Osteocyte (in vitro differentiated cells): ENCODE results near the gene DAP. TPM values are rescaled to one million over a fixed set of nuclear protein-coding genes. Genes with fewer than 3 reads are reported as not detected.

Experiments
- DNase-seq: peaks from one replicate; pipeline ENCODE4 v3.0.0; 2021; ENCODE audit warnings: mixed read lengths; ENCODE audit not compliant: unreplicated experiment; ENCODE audit errors: extremely low spot score
- H3K27ac Mint-ChIP-seq: one replicate; pipeline ENCODE4 v1.8.0; 2021; ENCODE audit warnings: mild to moderate bottlenecking, mixed read lengths; ENCODE audit not compliant: unreplicated experiment
- H3K27me3 Mint-ChIP-seq: one replicate; pipeline ENCODE4 v1.8.0; 2021; ENCODE audit warnings: mixed read lengths; ENCODE audit not compliant: unreplicated experiment
- H3K36me3 Mint-ChIP-seq: one replicate; pipeline ENCODE4 v1.8.0; 2021; ENCODE audit warnings: mixed read lengths; ENCODE audit not compliant: unreplicated experiment
- H3K4me1 Mint-ChIP-seq: one replicate; pipeline ENCODE4 v1.8.0; 2021; ENCODE audit warnings: mixed read lengths; ENCODE audit not compliant: unreplicated experiment
- H3K4me3 Mint-ChIP-seq: one replicate; pipeline ENCODE4 v1.8.0; 2021; ENCODE audit warnings: mild to moderate bottlenecking, moderate library complexity, mixed read lengths; ENCODE audit not compliant: unreplicated experiment
- H3K9me3 Mint-ChIP-seq: one replicate; pipeline ENCODE4 v1.8.0; 2021; ENCODE audit warnings: mixed read lengths; ENCODE audit not compliant: unreplicated experiment
- CTCF ChIP-seq: fragments of 200-600 bp; sonication (generic); IDR thresholded peaks from 2 replicates; pipeline ENCODE4 v1.5.0; 2021; ENCODE audit warnings: antibody characterized with exemption, mild to moderate bottlenecking, moderate library complexity
- total RNA-seq: library from RNA; stranded (reverse); gene quantifications from 2 replicates; pipeline ENCODE4 v1.2.1, GENCODE V29; 2021

Gene DAP
- total RNA-seq, 1 donor from 2014 or later, result 173 TPM

- no peaks in the 10 kb centered on the region for H3K9me3 Mint-ChIP-seq
- TF ChIP-seq CTCF, result no peak
- H3K27me3 Mint-ChIP-seq, result no peaks in the 10 kb centered on the region
- H3K36me3 Mint-ChIP-seq, result peaks cover 25% of the 10 kb centered on the region
- H3K4me1 Mint-ChIP-seq, result peaks cover 19% of the 10 kb centered on the region
- DNase-seq, result no peak
- H3K27ac Mint-ChIP-seq, result no peak overlapping the region
- H3K4me3 Mint-ChIP-seq, result no peak overlapping the region
Measured at GRCh38 chr5:10731913-10732312, 29.1 kb downstream of the DAP start.

DNA sequence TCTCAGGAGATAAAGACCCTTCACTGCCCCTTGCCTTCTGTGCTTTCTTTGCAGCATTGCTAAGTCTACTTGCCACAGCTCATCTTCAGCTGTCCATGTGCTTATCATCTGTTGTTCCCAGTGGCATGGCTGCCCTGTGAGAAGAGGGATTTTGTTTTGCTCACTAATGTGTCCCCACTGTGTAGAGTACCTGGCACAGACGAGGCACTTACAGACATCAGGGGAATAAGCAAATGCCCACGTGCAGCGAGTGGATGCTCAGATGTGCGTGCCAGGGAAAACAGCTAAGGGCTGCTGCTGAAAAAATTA, 31.0 kb downstream of the DAP start:
- DNase-seq, result no peak
- Mint-ChIP-seq H3K27me3 (no peaks in the 10 kb centered on the region), H3K9me3 (no peaks in the 10 kb centered on the region), H3K27ac (no peak overlapping the region), H3K36me3 (peaks cover 35% of the 10 kb centered on the region), H3K4me3 (no peak overlapping the region), H3K4me1 (peaks cover 29% of the 10 kb centered on the region)
- TF ChIP-seq CTCF, result no peak

DNA sequence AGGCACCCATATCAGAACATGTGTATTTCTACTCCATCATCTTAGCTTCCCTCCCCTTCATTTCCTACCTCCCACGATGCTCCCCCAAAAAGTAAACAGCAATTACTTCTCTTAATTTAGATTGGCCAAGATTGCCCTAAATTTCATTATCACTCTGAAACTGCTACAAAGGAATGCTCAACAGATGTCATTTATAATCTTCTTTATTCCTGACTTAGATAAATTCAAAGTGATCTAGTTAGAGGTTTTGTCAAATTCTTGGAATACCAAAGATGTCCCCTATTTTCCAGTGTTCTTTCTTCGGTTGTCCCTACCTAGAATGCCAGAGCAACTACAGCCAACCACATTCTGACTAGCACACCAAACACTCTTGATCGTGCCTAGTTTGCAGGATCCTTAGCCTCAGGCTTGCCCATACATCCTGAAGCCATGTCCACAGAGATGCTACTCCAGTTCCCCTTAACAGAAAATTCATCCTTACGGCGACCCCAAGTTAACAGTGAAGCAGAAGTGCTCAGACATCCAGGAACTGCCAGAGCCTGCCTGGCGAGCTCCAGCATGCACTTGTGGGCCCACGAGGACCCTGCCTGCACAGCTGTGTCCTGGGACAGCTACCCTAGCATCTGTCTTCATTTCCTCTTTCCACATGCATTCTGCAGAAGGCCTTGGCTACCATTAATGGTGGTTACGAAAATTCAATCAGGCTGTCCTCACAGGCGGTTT, 31.6 kb downstream of the DAP start:
- H3K36me3 Mint-ChIP-seq, result peaks cover 36% of the 10 kb centered on the region
- TF ChIP-seq CTCF, result no peak
- no peak for DNase-seq
- no peak overlapping the region for H3K4me3 Mint-ChIP-seq
- H3K27me3 Mint-ChIP-seq, result no peaks in the 10 kb centered on the region
- H3K9me3 Mint-ChIP-seq, result no peaks in the 10 kb centered on the region
- H3K4me1 Mint-ChIP-seq, result peaks cover 30% of the 10 kb centered on the region
- H3K27ac Mint-ChIP-seq, result no peak overlapping the region

- DNase-seq, result no peak
- no peaks in the 10 kb centered on the region for H3K9me3 Mint-ChIP-seq
- peaks cover 33% of the 10 kb centered on the region for H3K36me3 Mint-ChIP-seq
- peaks cover 22% of the 10 kb centered on the region for H3K4me1 Mint-ChIP-seq
- no peak for TF ChIP-seq CTCF
- no peak overlapping the region for H3K4me3 Mint-ChIP-seq
- H3K27me3 Mint-ChIP-seq, result no peaks in the 10 kb centered on the region
- H3K27ac Mint-ChIP-seq, result no peak overlapping the region
Measured at GRCh38 chr5:10728679-10729078, 32.4 kb downstream of the DAP start.

DNA sequence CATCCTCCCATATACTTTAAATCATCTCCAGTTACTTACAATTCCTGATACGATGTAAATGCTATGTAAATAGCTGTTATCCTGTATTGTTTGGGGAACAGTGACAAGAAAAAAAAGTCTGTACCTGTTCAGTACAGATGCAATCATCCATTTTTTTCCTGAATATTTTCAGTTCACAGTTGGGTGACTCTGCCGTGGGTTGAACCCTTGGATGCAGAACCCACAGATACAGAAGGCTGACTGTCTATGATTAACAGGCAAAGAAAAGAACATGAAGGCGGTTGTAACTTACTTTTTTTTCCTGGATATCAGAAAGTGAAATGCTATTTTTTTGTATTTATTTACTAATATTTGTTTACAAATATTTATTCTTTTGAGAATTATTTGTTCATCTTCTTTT, 33.2 kb downstream of the DAP start:
- no peak overlapping the region for H3K4me3 Mint-ChIP-seq
- no peaks in the 10 kb centered on the region for H3K27me3 Mint-ChIP-seq
- H3K36me3 Mint-ChIP-seq, result peaks cover 27% of the 10 kb centered on the region
- peaks cover 18% of the 10 kb centered on the region for H3K4me1 Mint-ChIP-seq
- no peak for TF ChIP-seq CTCF
- DNase-seq, result no peak
- H3K9me3 Mint-ChIP-seq, result no peaks in the 10 kb centered on the region
- no peak overlapping the region for H3K27ac Mint-ChIP-seq
